Measurements from ENCODE around the gene RPS14.
"Not testable (repeated sequence)": the region's sequence is repeated elsewhere in the genome, so short reads cannot be mapped to it uniquely, and the experiment has no call there.

The RPS14 gene

DNA sequence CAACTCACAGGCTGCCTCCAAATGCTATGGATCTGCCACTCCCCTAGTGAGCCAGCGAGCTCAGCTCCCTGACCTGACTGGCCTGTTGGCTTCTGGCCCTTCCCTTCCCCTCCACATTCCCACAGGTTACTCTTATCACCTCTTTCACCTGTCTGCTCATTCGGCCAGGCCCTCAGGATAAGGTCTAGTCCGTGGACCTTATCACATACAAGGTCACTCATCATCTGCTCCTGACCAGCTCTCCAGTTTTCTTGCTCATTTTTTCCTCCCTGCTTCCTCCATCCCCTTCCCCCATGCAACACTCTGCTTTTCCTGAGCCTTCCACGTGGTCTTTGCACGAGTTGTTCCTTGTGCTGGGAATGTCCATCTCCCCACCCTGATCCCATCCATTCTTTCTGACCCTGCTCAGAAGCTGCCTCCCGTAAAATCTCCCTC lies 32.5 kb upstream of the RPS14 start:
- TF ChIP-seq SPI1 (IDR thresholded peaks at IDR 0.05; ENCODE audit: low read depth, low read length) (no peak), POLR2AphosphoS5 (IDR thresholded peaks at IDR 0.05; ENCODE audit: low read depth, low read length) (no peak), TAF1 (IDR thresholded peaks at IDR 0.05; ENCODE audit: low read depth, low read length) (no peak), POU2F2 (IDR thresholded peaks at IDR 0.05; ENCODE audit: low read depth, low read length) (no peak), PAX5 (IDR thresholded peaks at IDR 0.05; ENCODE audit: insufficient read depth, low read length, severe bottlenecking) (no peak), POLR2A (IDR thresholded peaks at IDR 0.05; ENCODE audit: low read depth, low read length) (no peak)
- DNase-seq (ENCODE audit: insufficient read length, low spot score): no peak
- no peak for FAIRE-seq

DNA sequence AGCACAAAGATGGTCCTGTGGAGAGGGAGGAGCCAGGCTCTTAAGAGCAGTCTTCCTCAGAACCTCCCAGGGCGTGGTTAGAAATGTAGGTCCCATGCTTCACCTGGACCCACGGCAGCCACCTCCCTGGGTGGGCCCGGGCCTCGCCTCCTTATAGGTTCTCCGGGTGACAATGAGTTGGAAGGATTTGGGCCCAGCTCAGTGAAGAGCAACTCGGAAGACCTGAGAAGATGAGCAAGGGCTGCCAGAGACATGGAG lies 32.1 kb upstream of the RPS14 start:
- FAIRE-seq: no peak
- no peak for DNase-seq (ENCODE audit: insufficient read length, low spot score)
- TF ChIP-seq POLR2AphosphoS5 (IDR thresholded peaks at IDR 0.05; ENCODE audit: low read depth, low read length) (no peak), TAF1 (IDR thresholded peaks at IDR 0.05; ENCODE audit: low read depth, low read length) (no peak), POU2F2 (IDR thresholded peaks at IDR 0.05; ENCODE audit: low read depth, low read length) (no peak), POLR2A (IDR thresholded peaks at IDR 0.05; ENCODE audit: low read depth, low read length) (no peak)

DNA sequence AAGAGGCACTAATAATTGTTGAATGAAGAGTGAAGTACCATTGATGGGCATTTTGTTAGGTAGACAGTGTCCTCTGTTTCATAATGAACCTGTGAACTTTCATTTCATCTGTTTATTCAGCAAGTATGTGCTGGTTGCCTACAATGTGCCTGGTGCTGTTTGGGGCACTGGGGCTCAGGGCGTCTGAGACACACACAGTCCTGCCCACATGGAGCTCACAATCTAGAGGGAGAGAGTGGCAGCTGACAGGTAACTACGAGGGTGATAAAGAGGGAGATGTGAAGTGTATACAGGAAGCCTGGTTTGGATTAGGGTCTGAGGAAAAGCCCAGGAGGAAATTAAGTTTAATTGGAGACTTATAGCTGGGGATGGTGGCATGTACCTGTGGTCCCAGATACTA lies 29.9 kb upstream of the RPS14 start:
- DNase-seq (ENCODE audit: insufficient read length, low spot score): no peak
- no peak for FAIRE-seq
- no peak for TF ChIP-seq PAX5 (IDR thresholded peaks at IDR 0.05; ENCODE audit: insufficient read depth, low read length, severe bottlenecking)
- TF ChIP-seq SPI1 (IDR thresholded peaks at IDR 0.05; ENCODE audit: low read depth, low read length): no peak
- no peak for TF ChIP-seq TAF1 (IDR thresholded peaks at IDR 0.05; ENCODE audit: low read depth, low read length)
- no peak for TF ChIP-seq POLR2AphosphoS5 (IDR thresholded peaks at IDR 0.05; ENCODE audit: low read depth, low read length)
- no peak for TF ChIP-seq POU2F2 (IDR thresholded peaks at IDR 0.05; ENCODE audit: low read depth, low read length)
- TF ChIP-seq POLR2A (IDR thresholded peaks at IDR 0.05; ENCODE audit: low read depth, low read length): no peak

DNA sequence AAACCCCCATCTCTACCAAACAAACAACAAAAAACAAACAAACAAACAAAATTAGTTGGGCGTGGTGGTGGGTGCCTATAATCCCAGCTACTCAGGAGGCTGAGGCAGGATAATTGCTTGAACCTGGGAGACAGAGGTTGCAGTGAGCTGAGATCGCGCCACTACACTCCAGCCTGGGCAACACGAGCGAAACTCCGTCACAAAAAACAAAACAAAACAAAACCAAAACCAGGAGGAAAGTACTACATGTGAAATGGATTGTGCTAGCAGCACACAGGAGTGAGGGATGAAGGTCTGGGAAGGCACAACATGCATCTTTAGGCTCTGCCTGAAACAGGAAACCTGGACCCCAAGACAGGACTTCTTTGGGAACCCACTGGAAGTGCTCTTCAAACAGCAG lies 27.0 kb upstream of the RPS14 start:
- FAIRE-seq; DNase-seq (ENCODE audit: insufficient read length, low spot score): not testable (repeated sequence)

DNA sequence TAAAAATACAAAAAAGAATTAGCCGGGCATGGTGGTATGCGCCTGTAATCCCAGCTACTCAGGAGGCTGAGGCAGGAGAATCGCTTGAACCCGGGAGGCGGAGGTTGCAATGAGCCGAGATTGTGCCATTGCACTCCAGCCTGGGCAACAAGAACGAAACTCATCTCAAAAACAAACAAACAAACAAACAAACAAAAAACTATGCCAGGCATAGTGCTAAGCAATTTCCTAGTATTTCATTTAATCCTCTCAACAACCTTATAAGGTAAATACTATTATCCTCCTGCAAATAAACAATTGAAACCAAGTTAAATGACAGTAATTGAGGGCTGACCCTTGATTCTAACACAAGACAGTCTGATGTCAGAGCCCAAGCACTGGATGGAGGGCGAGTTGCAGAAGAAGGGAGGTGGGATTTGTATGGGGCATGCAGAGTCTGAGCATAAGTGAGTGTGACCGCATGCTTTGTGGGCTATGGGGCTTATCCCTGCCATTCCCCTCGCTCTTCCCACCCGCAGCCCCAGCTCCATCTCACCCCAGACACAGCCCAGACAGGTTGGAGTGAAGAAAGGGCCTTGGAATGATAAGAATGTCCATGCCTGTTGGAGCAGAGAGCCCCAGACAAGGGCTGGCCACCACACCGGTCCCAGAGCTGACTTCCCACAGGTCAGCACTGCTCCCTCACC lies 24.3 kb upstream of the RPS14 start:
- no peak for TF ChIP-seq PAX5 (IDR thresholded peaks at IDR 0.05; ENCODE audit: insufficient read depth, low read length, severe bottlenecking)
- no peak for TF ChIP-seq SPI1 (IDR thresholded peaks at IDR 0.05; ENCODE audit: low read depth, low read length)
- TF ChIP-seq TAF1 (IDR thresholded peaks at IDR 0.05; ENCODE audit: low read depth, low read length): no peak
- TF ChIP-seq POU2F2 (IDR thresholded peaks at IDR 0.05; ENCODE audit: low read depth, low read length): no peak
- no peak for TF ChIP-seq POLR2A (IDR thresholded peaks at IDR 0.05; ENCODE audit: low read depth, low read length)
- no peak for TF ChIP-seq POLR2AphosphoS5 (IDR thresholded peaks at IDR 0.05; ENCODE audit: low read depth, low read length)

DNA sequence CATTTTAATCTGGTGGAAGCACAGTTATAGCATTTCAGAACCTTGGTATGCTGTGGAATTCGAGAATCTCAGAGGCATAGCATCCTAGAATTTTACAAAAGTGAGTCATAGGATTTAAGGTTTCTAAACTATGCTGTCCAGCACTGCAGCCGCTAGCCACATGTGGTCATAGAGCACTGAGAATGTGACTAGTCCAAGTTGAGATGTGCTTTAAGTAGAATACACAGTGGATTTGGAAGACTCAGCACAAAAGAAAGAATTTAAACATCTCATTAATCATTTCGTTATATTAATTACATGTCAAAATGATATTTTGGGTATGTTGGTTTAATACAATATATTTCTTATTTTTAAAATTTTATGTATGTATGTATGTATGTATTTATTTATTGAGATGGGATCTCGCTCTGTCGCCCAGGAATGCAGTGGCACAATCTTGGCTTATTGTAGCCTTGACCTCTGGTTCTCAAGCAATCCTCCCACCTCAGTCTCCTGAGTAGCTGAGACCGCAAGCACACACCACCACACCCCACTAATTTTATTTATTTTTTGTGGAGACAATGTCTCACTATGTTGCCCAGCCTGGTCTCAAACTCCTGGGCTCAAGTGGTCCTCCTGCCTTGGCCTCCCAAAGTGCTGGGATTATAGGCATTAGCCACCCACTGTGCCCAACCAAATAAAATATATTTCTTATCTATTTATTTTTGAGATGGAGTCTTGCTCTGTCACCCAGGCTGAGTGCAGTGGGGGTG lies 20.4 kb upstream of the RPS14 start:
- DNase-seq (ENCODE audit: insufficient read length, low spot score) (no peak), FAIRE-seq (no peak)
- no peak for TF ChIP-seq SPI1 (IDR thresholded peaks at IDR 0.05; ENCODE audit: low read depth, low read length)
- TF ChIP-seq POLR2A (IDR thresholded peaks at IDR 0.05; ENCODE audit: low read depth, low read length): no peak
- TF ChIP-seq TAF1 (IDR thresholded peaks at IDR 0.05; ENCODE audit: low read depth, low read length): no peak
- TF ChIP-seq POU2F2 (IDR thresholded peaks at IDR 0.05; ENCODE audit: low read depth, low read length): no peak
- no peak for TF ChIP-seq POLR2AphosphoS5 (IDR thresholded peaks at IDR 0.05; ENCODE audit: low read depth, low read length)
- no peak for TF ChIP-seq PAX5 (IDR thresholded peaks at IDR 0.05; ENCODE audit: insufficient read depth, low read length, severe bottlenecking)

More for the DNA sequence above, 24.3 kb upstream of the RPS14 start:
- no peak for DNase-seq (ENCODE audit: insufficient read length, low spot score)
- FAIRE-seq: no peak

DNA sequence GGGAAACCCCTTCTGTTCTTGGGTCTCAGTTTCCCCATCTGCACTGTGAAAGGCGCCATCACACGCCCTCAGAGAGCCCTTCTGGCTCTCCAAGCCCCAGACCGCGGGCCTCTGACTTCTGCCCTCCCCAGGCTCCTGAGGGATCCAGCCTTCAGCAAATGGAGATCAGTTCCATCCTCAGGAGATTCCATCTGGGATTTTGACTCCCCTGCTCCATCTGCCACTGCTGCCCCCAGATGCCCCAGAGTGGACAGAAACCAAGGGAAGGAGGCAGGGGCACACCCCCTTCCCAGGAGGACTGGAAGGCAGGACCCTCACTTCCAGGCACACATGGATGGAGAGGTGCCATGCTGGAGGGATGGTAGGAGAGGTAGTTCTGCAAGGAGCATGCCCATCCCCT lies 18.7 kb upstream of the RPS14 start:
- no peak for TF ChIP-seq POLR2A (IDR thresholded peaks at IDR 0.05; ENCODE audit: low read depth, low read length)
- TF ChIP-seq SPI1 (IDR thresholded peaks at IDR 0.05; ENCODE audit: low read depth, low read length): no peak
- TF ChIP-seq POLR2AphosphoS5 (IDR thresholded peaks at IDR 0.05; ENCODE audit: low read depth, low read length): no peak
- FAIRE-seq (no peak), DNase-seq (ENCODE audit: insufficient read length, low spot score) (no peak)

DNA sequence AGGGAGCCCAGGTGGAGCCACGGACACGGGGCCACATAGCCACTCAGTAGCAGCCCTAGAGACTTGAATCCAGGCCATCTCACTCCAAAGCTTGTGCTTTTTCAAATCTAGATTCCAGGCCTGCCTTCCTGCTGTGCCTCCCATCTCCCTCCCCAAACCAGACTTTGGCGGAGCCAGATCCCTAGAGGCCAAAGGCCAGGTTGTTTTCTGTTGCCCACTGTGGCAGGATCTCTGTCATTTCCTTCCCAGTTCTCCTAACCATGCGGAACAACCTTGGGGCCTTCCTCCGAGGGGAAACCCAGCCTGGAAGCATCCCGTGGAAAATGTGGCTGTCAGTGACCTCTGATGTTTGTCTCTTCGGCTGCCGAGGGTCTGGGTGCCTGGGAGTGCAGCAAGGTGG lies 16.4 kb upstream of the RPS14 start:
- FAIRE-seq (no peak), DNase-seq (ENCODE audit: insufficient read length, low spot score) (no peak)
- TF ChIP-seq POLR2A (IDR thresholded peaks at IDR 0.05; ENCODE audit: low read depth, low read length) (no peak), POU2F2 (IDR thresholded peaks at IDR 0.05; ENCODE audit: low read depth, low read length) (no peak), SPI1 (IDR thresholded peaks at IDR 0.05; ENCODE audit: low read depth, low read length) (no peak), PAX5 (IDR thresholded peaks at IDR 0.05; ENCODE audit: insufficient read depth, low read length, severe bottlenecking) (no peak), TAF1 (IDR thresholded peaks at IDR 0.05; ENCODE audit: low read depth, low read length) (no peak), POLR2AphosphoS5 (IDR thresholded peaks at IDR 0.05; ENCODE audit: low read depth, low read length) (no peak)

DNA sequence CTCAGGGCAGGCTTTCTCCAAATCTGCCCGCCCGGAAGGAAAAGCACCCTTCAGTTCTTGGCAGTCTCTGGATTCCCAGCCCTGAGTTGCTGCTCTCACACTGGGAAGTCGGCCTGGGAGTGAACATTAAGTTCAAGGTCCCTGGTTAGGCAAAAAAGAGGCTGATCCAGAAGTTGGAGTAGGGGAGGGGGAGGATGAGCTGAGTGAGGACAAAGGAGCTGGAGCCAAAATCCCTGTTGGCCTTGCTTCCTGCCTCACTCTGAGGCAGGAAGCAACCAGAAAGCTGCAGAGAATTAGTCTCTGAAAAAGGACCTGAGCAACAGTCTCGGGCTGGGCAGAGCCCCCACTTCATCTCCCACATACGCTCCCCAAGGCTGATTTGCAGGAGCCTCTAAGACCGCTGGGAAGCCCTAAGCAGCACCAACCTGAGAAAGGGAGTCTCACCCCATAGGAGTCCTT lies 15.0 kb upstream of the RPS14 start:
- TF ChIP-seq POU2F2 (IDR thresholded peaks at IDR 0.05; ENCODE audit: low read depth, low read length) (no peak), POLR2AphosphoS5 (IDR thresholded peaks at IDR 0.05; ENCODE audit: low read depth, low read length) (no peak), POLR2A (IDR thresholded peaks at IDR 0.05; ENCODE audit: low read depth, low read length) (no peak), PAX5 (IDR thresholded peaks at IDR 0.05; ENCODE audit: insufficient read depth, low read length, severe bottlenecking) (no peak), SPI1 (IDR thresholded peaks at IDR 0.05; ENCODE audit: low read depth, low read length) (no peak), TAF1 (IDR thresholded peaks at IDR 0.05; ENCODE audit: low read depth, low read length) (no peak)
- FAIRE-seq (no peak), DNase-seq (ENCODE audit: insufficient read length, low spot score) (no peak)

DNA sequence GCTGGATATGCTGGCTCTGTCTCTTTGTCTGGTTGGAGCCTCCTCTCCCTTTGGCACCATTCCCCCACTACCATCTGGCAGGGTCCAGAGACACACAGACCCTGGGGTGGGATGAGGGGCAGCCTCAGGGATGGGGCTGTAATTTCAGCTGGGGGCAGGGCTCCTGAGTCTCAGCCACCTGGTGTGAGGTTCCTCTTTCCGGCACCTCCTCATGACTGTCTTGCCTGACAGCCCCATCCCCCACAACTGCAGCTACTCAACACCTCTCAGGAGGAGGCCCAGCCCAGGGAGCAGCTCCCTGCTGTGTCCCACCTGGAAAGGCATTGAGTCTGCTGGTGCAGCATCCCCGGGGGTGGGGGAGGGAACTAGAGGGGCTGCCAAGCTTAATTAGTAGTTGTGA lies 11.7 kb upstream of the RPS14 start:
- FAIRE-seq (peak; percentile 88), DNase-seq (ENCODE audit: insufficient read length, low spot score) (peak; percentile 80)
- no peak for TF ChIP-seq PAX5 (IDR thresholded peaks at IDR 0.05; ENCODE audit: insufficient read depth, low read length, severe bottlenecking)
- TF ChIP-seq POLR2A (IDR thresholded peaks at IDR 0.05; ENCODE audit: low read depth, low read length): no peak; the same call in 1 of the 2 replicates
- TF ChIP-seq TAF1 (IDR thresholded peaks at IDR 0.05; ENCODE audit: low read depth, low read length): peak; percentile 93
- peak; percentile 50; the same call in 1 of the 2 replicates for TF ChIP-seq POLR2AphosphoS5 (IDR thresholded peaks at IDR 0.05; ENCODE audit: low read depth, low read length)
- TF ChIP-seq POU2F2 (IDR thresholded peaks at IDR 0.05; ENCODE audit: low read depth, low read length): no peak
- peak; percentile 69 for TF ChIP-seq SPI1 (IDR thresholded peaks at IDR 0.05; ENCODE audit: low read depth, low read length)

Data from GM12891 (cell line).